ENCODE data around the gene HSPBP1.

The HSPBP1 gene

GRCh38 chr19:55305491-55305890, 25.6 kb upstream of the HSPBP1 start:
- Histone ChIP-seq H3K27me3 (replicated peaks; ENCODE audit: control insufficient read depth, insufficient read depth, low read length, poor library complexity, severe bottlenecking) (no peaks in the 10 kb centered on the region), H3K4me3 (ENCODE audit: insufficient read depth, low read depth, low read length, poor library complexity, severe bottlenecking) (no peak overlapping the region), H3K27ac (ENCODE audit: insufficient read depth, low read length, poor library complexity, severe bottlenecking) (no peak overlapping the region), H3K9me3 (ENCODE audit: control insufficient read depth, low read length) (no peaks in the 10 kb centered on the region), H3K4me1 (ENCODE audit: control insufficient read depth, insufficient read depth, low read length, poor library complexity, severe bottlenecking) (no peaks in the 10 kb centered on the region), H3K36me3 (ENCODE audit: control insufficient read depth, insufficient read depth, low read length) (no peaks in the 10 kb centered on the region)
- DNase-seq: peak in 2 of 3 donors; percentile 37 to 40

GRCh38 chr19:55304980-55305379, 25.1 kb upstream of the HSPBP1 start:
- Histone ChIP-seq H3K27ac (ENCODE audit: insufficient read depth, low read length, poor library complexity, severe bottlenecking) (no peak overlapping the region), H3K36me3 (ENCODE audit: control insufficient read depth, insufficient read depth, low read length) (no peaks in the 10 kb centered on the region), H3K27me3 (replicated peaks; ENCODE audit: control insufficient read depth, insufficient read depth, low read length, poor library complexity, severe bottlenecking) (no peaks in the 10 kb centered on the region), H3K4me1 (ENCODE audit: control insufficient read depth, insufficient read depth, low read length, poor library complexity, severe bottlenecking) (no peaks in the 10 kb centered on the region), H3K4me3 (ENCODE audit: insufficient read depth, low read depth, low read length, poor library complexity, severe bottlenecking) (no peak overlapping the region), H3K9me3 (ENCODE audit: control insufficient read depth, low read length) (no peaks in the 10 kb centered on the region)
- no peak for DNase-seq

GRCh38 chr19:55304279-55304978, 24.5 kb upstream of the HSPBP1 start:
- no peak overlapping the region for H3K27ac ChIP-seq (ENCODE audit: insufficient read depth, low read length, poor library complexity, severe bottlenecking)
- DNase-seq: no peak
- no peak overlapping the region for H3K4me3 ChIP-seq (ENCODE audit: insufficient read depth, low read depth, low read length, poor library complexity, severe bottlenecking)
- H3K9me3 ChIP-seq (ENCODE audit: control insufficient read depth, low read length): no peaks in the 10 kb centered on the region
- H3K4me1 ChIP-seq (ENCODE audit: control insufficient read depth, insufficient read depth, low read length, poor library complexity, severe bottlenecking): no peaks in the 10 kb centered on the region
- no peaks in the 10 kb centered on the region for H3K36me3 ChIP-seq (ENCODE audit: control insufficient read depth, insufficient read depth, low read length)
- no peaks in the 10 kb centered on the region for H3K27me3 ChIP-seq (replicated peaks; ENCODE audit: control insufficient read depth, insufficient read depth, low read length, poor library complexity, severe bottlenecking)

GRCh38 chr19:55303477-55303876, 23.6 kb upstream of the HSPBP1 start:
- H3K4me3 ChIP-seq (ENCODE audit: insufficient read depth, low read depth, low read length, poor library complexity, severe bottlenecking): no peak overlapping the region
- H3K27ac ChIP-seq (ENCODE audit: insufficient read depth, low read length, poor library complexity, severe bottlenecking): no peak overlapping the region
- no peaks in the 10 kb centered on the region for H3K9me3 ChIP-seq (ENCODE audit: control insufficient read depth, low read length)
- H3K36me3 ChIP-seq (ENCODE audit: control insufficient read depth, insufficient read depth, low read length): no peaks in the 10 kb centered on the region
- H3K4me1 ChIP-seq (ENCODE audit: control insufficient read depth, insufficient read depth, low read length, poor library complexity, severe bottlenecking): no peaks in the 10 kb centered on the region
- no peaks in the 10 kb centered on the region for H3K27me3 ChIP-seq (replicated peaks; ENCODE audit: control insufficient read depth, insufficient read depth, low read length, poor library complexity, severe bottlenecking)
- DNase-seq: no peak

- Histone ChIP-seq H3K4me3 (ENCODE audit: insufficient read depth, low read depth, low read length, poor library complexity, severe bottlenecking) (peak overlapping the region; percentile 45), H3K36me3 (ENCODE audit: control insufficient read depth, insufficient read depth, low read length) (no peaks in the 10 kb centered on the region), H3K27ac (ENCODE audit: insufficient read depth, low read length, poor library complexity, severe bottlenecking) (peak overlapping the region; percentile 1), H3K4me1 (ENCODE audit: control insufficient read depth, insufficient read depth, low read length, poor library complexity, severe bottlenecking) (no peaks in the 10 kb centered on the region), H3K9me3 (ENCODE audit: control insufficient read depth, low read length) (no peaks in the 10 kb centered on the region), H3K27me3 (replicated peaks; ENCODE audit: control insufficient read depth, insufficient read depth, low read length, poor library complexity, severe bottlenecking) (no peaks in the 10 kb centered on the region)
- DNase-seq: no peak
These were observed 22.4 kb upstream of the HSPBP1 start for GRCh38 chr19:55302318-55302703.

GRCh38 chr19:55301459-55302317, 21.8 kb upstream of the HSPBP1 start:
- DNase-seq: peak; percentile 78 to 89 (median 85)
- no peaks in the 10 kb centered on the region for H3K27me3 ChIP-seq (replicated peaks; ENCODE audit: control insufficient read depth, insufficient read depth, low read length, poor library complexity, severe bottlenecking)
- no peaks in the 10 kb centered on the region for H3K9me3 ChIP-seq (ENCODE audit: control insufficient read depth, low read length)
- peak overlapping the region; percentile 45 for H3K4me3 ChIP-seq (ENCODE audit: insufficient read depth, low read depth, low read length, poor library complexity, severe bottlenecking)
- no peaks in the 10 kb centered on the region for H3K4me1 ChIP-seq (ENCODE audit: control insufficient read depth, insufficient read depth, low read length, poor library complexity, severe bottlenecking)
- H3K36me3 ChIP-seq (ENCODE audit: control insufficient read depth, insufficient read depth, low read length): no peaks in the 10 kb centered on the region
- peak overlapping the region; percentile 1 for H3K27ac ChIP-seq (ENCODE audit: insufficient read depth, low read length, poor library complexity, severe bottlenecking)

GRCh38 chr19:55300886-55301458, 21.1 kb upstream of the HSPBP1 start:
- H3K36me3 ChIP-seq (ENCODE audit: control insufficient read depth, insufficient read depth, low read length): no peaks in the 10 kb centered on the region

GRCh38 chr19:55299991-55300390, 20.1 kb upstream of the HSPBP1 start:
- no peak for DNase-seq
- Histone ChIP-seq H3K4me1 (ENCODE audit: control insufficient read depth, insufficient read depth, low read length, poor library complexity, severe bottlenecking) (no peaks in the 10 kb centered on the region), H3K27me3 (replicated peaks; ENCODE audit: control insufficient read depth, insufficient read depth, low read length, poor library complexity, severe bottlenecking) (no peaks in the 10 kb centered on the region), H3K9me3 (ENCODE audit: control insufficient read depth, low read length) (no peaks in the 10 kb centered on the region), H3K36me3 (ENCODE audit: control insufficient read depth, insufficient read depth, low read length) (no peaks in the 10 kb centered on the region), H3K27ac (ENCODE audit: insufficient read depth, low read length, poor library complexity, severe bottlenecking) (no peak overlapping the region), H3K4me3 (ENCODE audit: insufficient read depth, low read depth, low read length, poor library complexity, severe bottlenecking) (no peak overlapping the region)

More at GRCh38 chr19:55300886-55301458, 21.1 kb upstream of the HSPBP1 start:
- H3K27me3 ChIP-seq (replicated peaks; ENCODE audit: control insufficient read depth, insufficient read depth, low read length, poor library complexity, severe bottlenecking): no peaks in the 10 kb centered on the region
- no peak for DNase-seq
- H3K4me1 ChIP-seq (ENCODE audit: control insufficient read depth, insufficient read depth, low read length, poor library complexity, severe bottlenecking): no peaks in the 10 kb centered on the region
- H3K4me3 ChIP-seq (ENCODE audit: insufficient read depth, low read depth, low read length, poor library complexity, severe bottlenecking): no peak overlapping the region
- H3K9me3 ChIP-seq (ENCODE audit: control insufficient read depth, low read length): no peaks in the 10 kb centered on the region
- no peak overlapping the region for H3K27ac ChIP-seq (ENCODE audit: insufficient read depth, low read length, poor library complexity, severe bottlenecking)

GRCh38 chr19:55297267-55297666, 17.4 kb upstream of the HSPBP1 start:
- Histone ChIP-seq H3K9me3 (ENCODE audit: control insufficient read depth, low read length) (no peaks in the 10 kb centered on the region), H3K4me3 (ENCODE audit: insufficient read depth, low read depth, low read length, poor library complexity, severe bottlenecking) (no peak overlapping the region), H3K27me3 (replicated peaks; ENCODE audit: control insufficient read depth, insufficient read depth, low read length, poor library complexity, severe bottlenecking) (no peaks in the 10 kb centered on the region), H3K27ac (ENCODE audit: insufficient read depth, low read length, poor library complexity, severe bottlenecking) (no peak overlapping the region), H3K36me3 (ENCODE audit: control insufficient read depth, insufficient read depth, low read length) (no peaks in the 10 kb centered on the region), H3K4me1 (ENCODE audit: control insufficient read depth, insufficient read depth, low read length, poor library complexity, severe bottlenecking) (no peaks in the 10 kb centered on the region)
- DNase-seq: no peak
